Suprapubic skin (tissue), 4 donors: Measurements from ENCODE around the gene ZNF608.

Experiments
- POLR2A ChIP-seq, 2 donors: fragments of 450-650 bp; IDR thresholded peaks; one replicate each; pipeline ENCODE4 v1.6.1; 2017; ENCODE audit warnings: antibody characterized with exemption in 2 of 2, mild to moderate bottlenecking in 2 of 2, moderate library complexity in 2 of 2
- POLR2AphosphoS5 ChIP-seq, 3 donors: sonication (generic); formaldehyde crosslinking; IDR thresholded peaks; one replicate each; pipeline ENCODE4 v1.6.1; 2017; ENCODE audit warnings: antibody characterized with exemption in 3 of 3
- TF ChIP-seq, protein P1 (sequence below), 2 donors: fragments of 200-600 bp in 1 of 2; fragments of 450-650 bp in 1 of 2; sonication (generic) in 1 of 2; IDR thresholded peaks; one replicate each; pipeline ENCODE4 v1.5.1; 2016 to 2019; ENCODE audit warnings: antibody characterized with exemption in 2 of 2, mild to moderate bottlenecking in 1 of 2, moderate library complexity in 1 of 2

DNA sequence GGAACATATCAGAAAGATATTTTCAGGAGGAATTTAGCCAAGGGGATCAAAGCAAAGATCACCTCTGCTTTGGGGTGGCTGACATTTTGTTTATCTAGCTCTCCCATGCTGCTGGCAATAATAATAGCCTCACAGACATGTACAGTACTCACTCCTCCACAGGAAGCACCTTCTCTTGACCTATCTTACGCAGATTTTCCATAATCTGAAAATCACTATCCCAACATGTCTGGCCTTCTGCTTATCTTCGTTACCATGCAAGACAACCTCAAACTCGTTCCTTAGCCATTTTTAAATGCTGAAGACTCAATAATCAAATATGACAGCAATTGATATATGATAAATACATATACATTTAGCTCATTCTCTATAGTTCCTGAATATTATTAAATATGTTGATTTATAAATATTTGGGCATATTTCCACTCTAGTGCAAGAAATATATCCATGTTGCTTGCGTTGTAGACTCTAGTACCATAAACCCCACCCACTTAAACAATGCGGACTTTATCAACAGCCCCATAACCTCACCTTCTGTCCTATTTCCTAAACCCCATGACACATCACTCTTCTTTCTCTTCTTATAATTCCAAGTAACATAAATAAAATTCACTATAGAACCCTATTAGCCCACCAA, 18.0 kb downstream of the ZNF608 start:
- TF ChIP-seq, protein P1, sequence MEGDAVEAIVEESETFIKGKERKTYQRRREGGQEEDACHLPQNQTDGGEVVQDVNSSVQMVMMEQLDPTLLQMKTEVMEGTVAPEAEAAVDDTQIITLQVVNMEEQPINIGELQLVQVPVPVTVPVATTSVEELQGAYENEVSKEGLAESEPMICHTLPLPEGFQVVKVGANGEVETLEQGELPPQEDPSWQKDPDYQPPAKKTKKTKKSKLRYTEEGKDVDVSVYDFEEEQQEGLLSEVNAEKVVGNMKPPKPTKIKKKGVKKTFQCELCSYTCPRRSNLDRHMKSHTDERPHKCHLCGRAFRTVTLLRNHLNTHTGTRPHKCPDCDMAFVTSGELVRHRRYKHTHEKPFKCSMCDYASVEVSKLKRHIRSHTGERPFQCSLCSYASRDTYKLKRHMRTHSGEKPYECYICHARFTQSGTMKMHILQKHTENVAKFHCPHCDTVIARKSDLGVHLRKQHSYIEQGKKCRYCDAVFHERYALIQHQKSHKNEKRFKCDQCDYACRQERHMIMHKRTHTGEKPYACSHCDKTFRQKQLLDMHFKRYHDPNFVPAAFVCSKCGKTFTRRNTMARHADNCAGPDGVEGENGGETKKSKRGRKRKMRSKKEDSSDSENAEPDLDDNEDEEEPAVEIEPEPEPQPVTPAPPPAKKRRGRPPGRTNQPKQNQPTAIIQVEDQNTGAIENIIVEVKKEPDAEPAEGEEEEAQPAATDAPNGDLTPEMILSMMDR (IDR thresholded peaks at IDR 0.05): no peak
- no peak for TF ChIP-seq POLR2AphosphoS5 (IDR thresholded peaks at IDR 0.05)
- no peak for TF ChIP-seq POLR2A (IDR thresholded peaks at IDR 0.05)
